Renal cortex interstitium (tissue), 11 donors: ENCODE results near the gene TUBB3. TPM values are rescaled to one million over a fixed set of nuclear protein-coding genes. Genes with fewer than 3 reads are reported as not detected.

Experiments used
- DNase-seq, 11 donors: peaks; one replicate each; pipeline ENCODE4 v3.0.0-alpha.2; 2013; ENCODE audit warnings: low read depth in 9 of 11, low spot score in 4 of 11; ENCODE audit errors: extremely low read depth in 1 of 11
- polyA plus RNA-seq, 3 donors: library from polyadenylated mRNA; unstranded; fragments of 120-200 nt; gene quantifications; one replicate each; pipeline ENCODE4 v1.2.1, GENCODE V29; 2013; ENCODE audit not compliant: insufficient read length in 3 of 3

The TUBB3 gene
- polyA plus RNA-seq, 3 donors: 7.7 to 18.7 (median 10.2) TPM

DNA sequence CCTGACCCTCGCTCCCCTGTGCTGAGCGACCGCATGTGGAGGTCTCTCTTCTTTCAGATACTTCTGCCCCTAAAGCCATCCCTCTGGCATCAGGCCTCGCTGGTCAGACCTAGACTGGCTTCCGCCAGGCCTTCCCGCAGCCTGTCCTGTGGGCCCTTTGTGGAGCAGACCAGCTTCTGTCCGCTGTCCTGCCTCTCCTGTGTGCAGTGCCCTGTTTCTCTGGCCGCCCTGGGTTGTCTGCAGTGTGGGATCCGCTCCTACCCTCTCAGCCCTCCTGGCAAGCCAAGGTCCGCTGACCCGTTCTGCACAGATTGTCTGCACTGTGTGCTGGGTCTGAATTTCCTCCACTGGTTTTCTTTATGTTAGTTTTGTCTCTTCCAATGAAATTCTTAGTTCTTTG, 25.9 kb upstream of the TUBB3 start:
- no peak for DNase-seq

GRCh38 chr16:89898201-89898967, 24.8 kb upstream of the TUBB3 start:
- DNase-seq: no peak

- no peak for DNase-seq
These were observed 23.2 kb upstream of the TUBB3 start for GRCh38 chr16:89899879-89900481.

DNA sequence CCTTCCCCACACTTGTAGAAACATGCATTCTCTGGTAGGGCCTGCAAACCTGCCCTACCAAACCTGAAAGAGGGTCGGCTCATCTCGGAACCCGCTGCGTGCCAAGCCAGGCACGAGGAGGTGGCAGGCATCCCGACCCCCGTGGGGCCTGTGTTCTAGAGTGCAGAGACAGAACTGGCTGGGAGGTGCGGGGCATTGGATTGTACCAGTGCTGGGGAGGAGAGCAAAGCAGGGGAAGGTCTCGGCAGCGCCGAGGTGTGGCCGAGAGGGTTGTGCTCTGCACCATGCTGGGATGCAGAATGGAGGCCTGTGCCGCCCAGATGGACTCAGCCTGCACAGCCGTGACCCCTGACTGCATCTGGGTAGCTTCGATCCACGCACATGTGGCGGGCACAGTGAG, 22.3 kb upstream of the TUBB3 start:
- DNase-seq: no peak

DNA sequence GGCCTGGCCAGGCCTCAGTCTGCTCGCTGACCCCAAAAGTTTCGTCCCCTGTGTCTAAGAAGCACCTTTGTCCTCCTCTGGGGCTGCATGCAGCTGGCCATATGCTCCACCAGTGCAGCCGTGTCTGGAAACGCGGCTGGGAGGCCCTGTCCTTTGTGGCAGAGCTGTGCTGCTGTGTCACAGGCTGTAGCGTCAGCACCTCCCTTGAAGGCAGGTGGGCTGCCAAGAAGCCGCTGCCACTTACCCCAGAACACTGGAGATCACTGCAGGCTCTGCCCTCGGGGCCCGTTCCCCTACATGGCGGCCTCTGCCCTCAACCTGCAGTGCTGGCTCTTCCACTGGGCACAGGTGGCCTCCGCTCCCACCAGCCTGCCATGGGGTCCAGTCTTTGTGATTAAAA, 20.2 kb upstream of the TUBB3 start:
- no peak for DNase-seq

- no peak for DNase-seq
These were observed 19.1 kb upstream of the TUBB3 start for GRCh38 chr16:89903908-89904515.

DNA sequence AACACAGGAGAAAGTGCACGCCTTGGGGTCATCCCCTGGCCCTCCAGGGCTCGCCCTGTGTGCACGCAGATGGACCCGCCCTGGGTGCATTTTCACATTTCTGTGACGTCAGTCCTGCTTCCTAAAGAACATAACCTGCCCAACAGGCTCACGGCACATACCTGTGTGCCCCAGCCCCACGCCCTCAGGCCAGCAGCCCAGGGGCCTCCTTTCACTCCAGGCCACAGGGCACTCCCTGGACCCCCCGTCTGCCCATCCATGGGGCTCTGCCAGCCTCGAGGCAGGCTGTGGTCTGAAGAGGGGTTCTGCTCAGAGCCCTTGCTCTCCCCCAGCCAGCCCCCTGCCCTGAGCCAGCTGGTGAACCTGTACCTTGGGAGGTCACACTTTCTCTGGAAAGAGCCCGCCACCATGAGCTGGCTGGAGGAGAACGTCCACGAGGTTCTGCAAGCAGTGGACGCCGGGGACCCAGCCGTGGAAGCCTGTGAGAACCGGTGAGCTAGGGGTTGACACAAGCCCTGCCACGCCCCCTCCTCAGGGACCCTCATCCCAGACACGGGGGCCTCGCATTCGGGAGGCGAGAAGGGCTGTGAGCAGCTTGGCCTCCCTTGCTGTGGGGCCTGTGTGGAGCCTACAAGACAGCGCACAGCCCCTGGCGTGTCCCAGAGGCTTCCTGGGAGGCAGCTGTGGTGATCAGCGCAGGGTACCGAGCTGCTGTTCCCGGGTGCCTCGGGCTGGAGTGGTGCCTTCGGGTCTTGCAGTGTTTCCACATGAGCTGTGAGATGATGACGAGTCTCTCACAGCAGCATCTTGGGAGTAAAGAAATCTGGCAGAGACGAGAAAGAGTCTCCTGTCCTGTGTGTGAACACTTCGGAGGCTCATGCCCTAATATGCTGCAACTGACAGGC, 18.3 kb upstream of the TUBB3 start:
- no peak for DNase-seq

- DNase-seq: no peak
These were observed 17.5 kb upstream of the TUBB3 start for GRCh38 chr16:89905511-89906139.

GRCh38 chr16:89906140-89907025, 16.8 kb upstream of the TUBB3 start:
- no peak for DNase-seq

DNA sequence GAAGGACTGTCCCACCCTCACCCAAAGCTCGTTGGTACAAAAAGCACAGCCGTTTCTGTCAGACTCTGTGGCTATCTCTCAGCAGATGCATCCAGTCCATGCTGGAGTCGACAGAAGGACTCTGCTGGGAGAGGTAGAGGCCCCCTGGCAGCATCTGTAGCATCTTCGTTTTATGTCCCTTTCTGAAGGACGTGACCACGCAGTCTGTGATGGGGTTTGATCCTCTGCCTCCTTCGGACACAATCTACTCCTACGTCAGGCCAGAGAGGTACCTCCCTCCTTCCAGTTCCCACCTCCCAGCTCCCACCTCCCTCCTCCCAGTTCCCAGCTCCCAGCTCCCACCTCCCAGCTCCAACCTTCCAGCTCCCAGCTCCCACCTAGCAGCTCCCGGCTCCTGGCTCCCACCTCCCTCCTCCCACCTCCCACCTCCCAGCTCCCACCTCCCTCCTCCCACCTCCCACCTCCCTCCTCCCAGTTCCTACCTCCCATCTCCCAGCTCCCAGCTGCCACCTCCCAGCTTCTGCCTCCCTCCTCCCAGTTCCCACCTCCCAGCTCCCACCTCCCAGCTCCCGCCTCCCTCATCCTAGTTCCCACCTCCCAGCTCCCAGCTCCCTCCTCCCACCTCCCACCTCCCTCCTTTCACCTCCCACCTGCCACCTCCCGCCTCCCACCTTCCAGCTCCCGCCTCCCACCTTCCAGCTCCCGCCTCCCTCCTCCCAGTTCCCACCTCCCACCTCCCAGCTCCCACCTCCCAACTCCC, 15.9 kb upstream of the TUBB3 start:
- no peak for DNase-seq

- no peak for DNase-seq
These were observed 14.9 kb upstream of the TUBB3 start for GRCh38 chr16:89908236-89908635.

DNA sequence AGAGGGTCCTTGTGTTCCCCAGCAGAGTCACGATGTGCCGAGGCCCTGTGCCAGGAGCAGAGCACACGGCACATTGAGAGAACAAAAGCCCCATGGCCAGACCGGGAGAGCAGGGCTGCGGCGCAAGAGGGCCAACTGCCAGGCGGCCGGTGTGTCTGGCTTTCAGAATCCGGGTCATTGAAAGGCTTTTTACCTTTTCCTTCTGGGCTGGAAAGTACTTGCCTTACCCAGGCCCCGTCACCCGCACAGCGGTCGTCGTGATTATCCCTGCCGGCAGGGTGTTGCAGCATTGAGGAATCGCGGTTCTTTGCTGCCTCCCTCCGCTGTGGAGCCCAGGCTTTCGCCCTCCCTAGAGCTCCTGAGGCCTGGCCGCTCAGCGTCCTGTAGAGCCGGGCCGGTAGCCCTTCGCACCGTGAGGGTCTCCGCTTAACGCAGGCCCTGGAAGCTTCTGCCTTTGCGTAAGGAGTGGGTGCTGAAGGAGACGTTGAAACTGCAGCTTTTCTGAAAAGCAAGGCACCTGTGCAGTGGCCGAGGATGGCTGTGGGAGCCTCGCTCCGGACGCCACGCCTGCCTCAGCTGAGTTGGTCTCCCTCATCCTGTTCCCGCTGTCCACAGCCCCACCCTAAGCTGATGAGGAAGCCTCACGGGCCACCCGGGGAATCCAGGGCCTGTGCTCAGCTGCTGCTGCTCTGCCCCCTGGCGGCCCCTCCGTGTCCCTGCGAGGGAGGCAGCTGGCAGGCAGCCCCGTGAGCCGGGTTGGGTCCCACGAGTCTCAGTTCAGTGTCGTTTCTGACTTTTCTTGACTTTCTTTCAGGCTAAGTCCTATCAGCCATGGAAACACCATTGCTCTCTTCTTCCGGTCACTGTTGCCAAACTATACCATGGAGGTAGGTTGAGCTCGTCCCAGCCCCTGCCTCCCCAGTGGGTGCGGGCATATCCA, 13.1 kb upstream of the TUBB3 start:
- no peak for DNase-seq

DNA sequence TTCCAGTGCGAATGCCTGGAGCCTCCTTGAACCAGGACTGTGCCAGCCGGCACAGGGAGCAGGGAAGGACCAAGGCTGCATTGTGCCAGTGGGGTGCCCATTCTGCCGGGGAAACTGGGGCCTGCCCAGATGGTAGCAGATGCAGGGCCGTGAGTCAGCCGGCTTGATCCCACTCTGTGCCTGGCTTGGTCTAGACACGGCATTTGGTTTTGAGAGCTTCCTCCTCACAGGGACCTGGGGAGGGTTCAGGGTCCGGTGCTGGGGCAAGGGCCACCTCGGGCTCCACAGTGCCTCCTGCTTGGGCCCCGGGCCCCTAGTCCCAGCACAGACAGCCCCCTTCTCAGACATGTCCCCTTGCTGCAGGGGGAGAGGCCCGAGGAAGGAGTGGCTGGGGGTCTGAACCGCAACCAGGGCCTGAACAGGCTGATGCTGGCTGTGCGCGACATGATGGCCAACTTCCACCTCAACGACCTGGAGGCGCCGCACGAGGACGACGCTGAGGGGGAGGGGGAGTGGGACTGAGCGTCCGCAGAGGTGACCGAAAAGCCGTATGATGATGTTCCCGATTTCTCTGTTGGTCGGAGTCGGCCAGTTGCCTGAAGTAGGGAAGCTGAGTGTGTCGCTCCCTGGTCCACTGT, 12.3 kb upstream of the TUBB3 start:
- no peak for DNase-seq

GRCh38 chr16:89911375-89911774, 11.8 kb upstream of the TUBB3 start:
- no peak for DNase-seq

DNA sequence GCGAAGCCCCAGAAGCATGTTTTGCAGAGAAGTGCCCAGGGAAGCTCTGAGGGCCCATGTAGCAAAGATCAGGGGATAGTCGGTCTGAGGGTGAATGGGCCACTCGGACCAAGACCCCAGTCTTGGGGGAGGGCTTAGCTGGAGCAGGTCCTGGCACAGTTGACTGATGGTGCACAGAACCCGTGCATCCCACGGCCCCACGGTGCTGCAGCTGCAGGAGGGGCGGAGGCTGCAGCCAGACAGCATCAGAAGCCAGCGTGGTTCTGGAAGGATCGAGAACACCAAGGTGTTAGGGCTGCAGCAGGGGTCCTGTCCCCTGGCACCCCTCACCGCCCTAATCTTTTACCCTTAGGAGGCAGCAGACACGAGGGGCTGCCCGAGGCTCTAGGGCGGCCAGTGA, 11.0 kb upstream of the TUBB3 start:
- DNase-seq: no peak

- DNase-seq: no peak
These were observed 10.5 kb upstream of the TUBB3 start for GRCh38 chr16:89912627-89913026.
